BJ (cell line): ENCODE measurements around the gene CNKSR1. TPM values are rescaled to one million over a fixed set of nuclear protein-coding genes. Genes with fewer than 3 reads are reported as not detected.

Experiments used
- CTCF ChIA-PET: fragments of 350-600 bp; formaldehyde crosslinking; extraction: SDS; loops from one replicate; lab custom pipeline; 2021; ENCODE audit warnings: antibody characterized with exemption, inconsistent platforms; lab: Yijun Ruan, JAX
- POLR2A ChIA-PET: fragments of 300-600 bp; sonication (Branson Sonifier 250); formaldehyde crosslinking; extraction: SDS; loops from one replicate; lab custom pipeline; 2021; ENCODE audit warnings: antibody characterized with exemption; lab: Charles Lee
- DNase-seq: peaks from one replicate; pipeline ENCODE4 v3.0.0-alpha.2; 2011; ENCODE audit warnings: low read depth
- H3K27me3 ChIP-seq: 2 replicates; pipeline ENCODE4 v1.6.0; 2011; ENCODE audit warnings: low read length; ENCODE audit not compliant: control insufficient read depth, insufficient read depth
- H3K36me3 ChIP-seq: 2 replicates; pipeline ENCODE4 v1.5.1; 2011; ENCODE audit warnings: low read length; ENCODE audit not compliant: control insufficient read depth, insufficient read depth
- H3K4me3 ChIP-seq: 2 replicates; pipeline ENCODE4 v1.5.1; 2011; ENCODE audit warnings: low read depth, mild to moderate bottlenecking, control low read depth, low read length
- CTCF ChIP-seq: IDR thresholded peaks from 2 replicates; pipeline ENCODE4 v1.5.1; 2011; ENCODE audit warnings: low read depth, mild to moderate bottlenecking, control low read depth, inconsistent platforms, low read length, moderate library complexity; ENCODE audit not compliant: insufficient read depth
- polyA plus RNA-seq: library from polyadenylated mRNA; depleted of rRNA; stranded (reverse); fragments of >200 nt; gene quantifications from 2 replicates; pipeline ENCODE4 v1.2.3, GENCODE V29; 2011

The CNKSR1 gene
- polyA plus RNA-seq, 1 experiment = 0.63 TPM

- Histone ChIP-seq H3K36me3 (no peaks in the 10 kb centered on the region), H3K27me3 (peaks cover 7% of the 10 kb centered on the region), H3K4me3 (no peak overlapping the region)
- no peak for DNase-seq
- TF ChIP-seq CTCF = no peak
- CTCF ChIA-PET = interaction anchor here (1.9 kb wide), 1 partner anchor 10 kb away, joined by 5 read pairs; no protein-coding TSS in a partner anchor
- POLR2A ChIA-PET = no interaction called here
Measured at GRCh38 chr1:26215246-26215645, 38.0 kb downstream of the CNKSR1 start.

- no peak for TF ChIP-seq CTCF
- no peak for DNase-seq
- POLR2A ChIA-PET = no interaction called here
- H3K4me3 ChIP-seq = no peak overlapping the region
- H3K27me3 ChIP-seq = peaks cover 12% of the 10 kb centered on the region
- no peaks in the 10 kb centered on the region for H3K36me3 ChIP-seq
- CTCF ChIA-PET = no interaction called here
Measured at GRCh38 chr1:26218906-26219494, 41.7 kb downstream of the CNKSR1 start.

GRCh38 chr1:26220199-26220912, 43.1 kb downstream of the CNKSR1 start:
- CTCF ChIA-PET = interaction anchor here (6.3 kb wide), 1 partner anchor 13 kb away, joined by 46 read pairs; the partner anchor contains the start of gene CEP85
- POLR2A ChIA-PET = no interaction called here
- H3K4me3 ChIP-seq = no peak overlapping the region

GRCh38 chr1:26221094-26221493, 43.8 kb downstream of the CNKSR1 start:
- DNase-seq = no peak
- Histone ChIP-seq H3K4me3 (no peak overlapping the region), H3K36me3 (no peaks in the 10 kb centered on the region), H3K27me3 (peaks cover 17% of the 10 kb centered on the region)
- ChIA-PET CTCF (interaction anchor here (0.7 to 6.3 kb wide), 2 partner anchors 9 to 13 kb away, joined by 3 to 46 read pairs; partner anchors contain the start of gene CEP85), POLR2A (no interaction called here)
- no peak for TF ChIP-seq CTCF

More at GRCh38 chr1:26220199-26220912, 43.1 kb downstream of the CNKSR1 start:
- TF ChIP-seq CTCF = no peak
- no peak for DNase-seq
- Histone ChIP-seq H3K27me3 (peaks cover 16% of the 10 kb centered on the region), H3K36me3 (no peaks in the 10 kb centered on the region)

- no peaks in the 10 kb centered on the region for H3K36me3 ChIP-seq
- peaks cover 16% of the 10 kb centered on the region for H3K27me3 ChIP-seq
- H3K4me3 ChIP-seq = no peak overlapping the region
- no peak for TF ChIP-seq CTCF
- ChIA-PET CTCF (interaction anchor here (6.3 kb wide), 1 partner anchor 9 kb away, joined by 46 read pairs; the partner anchor contains the start of gene CEP85), POLR2A (no interaction called here)
- no peak for DNase-seq
Measured at GRCh38 chr1:26224606-26225005, 47.3 kb downstream of the CNKSR1 start.
